HG03521 (cell line): Measurements from ENCODE around the gene CIDEB.
"Not testable (repeated sequence)": the region's sequence is repeated elsewhere in the genome, so short reads cannot be mapped to it uniquely, and the experiment has no call there.

ENCODE experiments used
- ATAC-seq: cut with Tn5 transposase; IDR thresholded peaks from one replicate; pipeline ENCODE4 v1.9.1; 2021; ENCODE audit warnings: mild to moderate bottlenecking, moderate library complexity; ENCODE audit not compliant: unreplicated experiment

CIDEB gene

DNA sequence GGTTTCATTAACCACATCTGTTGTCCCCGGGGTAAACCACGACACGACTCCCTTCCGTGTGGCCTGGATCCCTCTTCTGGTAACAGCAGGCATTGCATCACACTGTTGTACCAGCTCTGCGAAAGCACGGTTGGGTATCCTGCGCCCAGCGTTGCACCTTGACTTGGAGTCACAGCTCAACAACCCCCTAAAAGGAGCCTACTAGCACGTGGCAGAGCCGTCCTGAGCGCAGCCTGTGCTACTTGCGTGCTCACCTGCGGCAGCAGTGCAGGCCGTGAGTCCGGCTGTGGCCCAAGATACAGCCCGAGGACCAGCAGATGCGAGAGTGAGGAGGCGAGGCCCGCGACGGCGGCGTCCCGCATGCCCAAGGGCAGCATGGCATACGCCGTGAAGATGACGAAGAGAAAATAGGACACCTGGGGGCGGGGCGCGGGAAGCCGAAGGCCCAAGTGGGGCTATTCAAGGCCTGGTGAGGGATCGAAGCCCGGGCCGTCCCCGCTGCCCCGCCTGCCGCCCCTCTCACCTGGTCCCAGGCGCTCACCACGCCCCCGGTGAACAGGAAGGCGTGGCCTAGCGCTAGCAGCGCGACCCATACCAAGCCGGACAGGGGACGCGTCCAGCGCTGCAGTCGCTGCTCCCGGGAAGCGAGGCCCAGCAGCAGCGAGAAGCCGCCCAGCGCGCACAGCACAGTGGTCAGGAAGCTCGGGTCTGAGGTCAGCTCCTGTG lies 24.7 kb upstream of the CIDEB start:
- ATAC-seq = peak; percentile 69

GRCh38 chr14:24331731-24332267 lies 24.0 kb upstream of the CIDEB start:
- no peak for ATAC-seq

DNA sequence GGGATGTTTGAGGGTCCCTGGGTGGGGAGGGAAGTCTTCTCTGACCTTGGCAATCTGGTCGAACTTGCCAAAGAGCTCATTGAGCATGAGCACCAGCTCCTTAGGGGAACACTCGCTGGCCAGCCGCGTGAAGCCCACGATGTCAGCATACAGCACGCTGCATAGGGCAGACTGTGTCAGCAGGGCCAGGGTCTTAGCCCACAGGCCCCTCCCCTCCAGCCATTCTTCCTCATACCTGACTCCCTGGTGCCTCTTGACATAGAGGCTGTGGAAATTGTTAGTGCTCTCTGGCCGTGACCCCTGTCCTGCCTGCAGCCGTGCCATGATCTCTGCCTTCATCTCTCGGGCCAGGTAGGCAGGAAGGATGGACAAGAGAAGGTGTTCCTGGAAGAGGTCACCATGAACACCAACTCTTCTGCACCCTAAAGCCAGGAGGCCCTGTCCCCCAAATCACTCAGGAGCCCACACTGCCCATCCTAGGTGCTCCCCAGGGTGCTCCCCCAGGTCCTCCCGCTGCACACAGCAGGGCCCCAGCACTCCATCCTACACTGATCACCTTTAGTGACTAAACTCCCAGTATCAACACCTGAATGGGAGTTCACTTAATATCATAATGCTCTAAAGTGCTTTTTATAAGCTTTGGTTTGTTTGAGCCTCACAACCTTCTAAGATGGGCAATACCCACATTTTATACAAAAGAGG lies 23.3 kb upstream of the CIDEB start:
- ATAC-seq = no peak

DNA sequence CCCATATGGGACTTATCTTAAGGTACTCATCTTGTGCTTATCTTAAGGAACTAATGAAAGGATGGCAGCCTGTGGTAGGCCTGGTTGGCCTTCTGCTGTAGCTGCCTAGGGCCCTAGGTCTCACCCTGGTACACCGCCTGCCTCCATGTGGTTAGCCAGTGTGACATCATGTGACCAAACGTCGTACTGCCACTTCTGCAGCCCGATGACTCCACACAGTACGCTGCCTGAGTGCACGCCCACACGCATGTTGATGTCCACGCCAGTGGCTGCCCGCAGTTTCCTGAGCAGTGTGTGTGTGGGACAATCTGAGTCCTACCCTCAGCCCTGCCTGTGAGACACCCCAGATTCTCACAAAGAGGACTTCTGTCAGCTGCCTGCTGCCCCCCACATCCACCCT lies 22.0 kb upstream of the CIDEB start:
- no peak for ATAC-seq

DNA sequence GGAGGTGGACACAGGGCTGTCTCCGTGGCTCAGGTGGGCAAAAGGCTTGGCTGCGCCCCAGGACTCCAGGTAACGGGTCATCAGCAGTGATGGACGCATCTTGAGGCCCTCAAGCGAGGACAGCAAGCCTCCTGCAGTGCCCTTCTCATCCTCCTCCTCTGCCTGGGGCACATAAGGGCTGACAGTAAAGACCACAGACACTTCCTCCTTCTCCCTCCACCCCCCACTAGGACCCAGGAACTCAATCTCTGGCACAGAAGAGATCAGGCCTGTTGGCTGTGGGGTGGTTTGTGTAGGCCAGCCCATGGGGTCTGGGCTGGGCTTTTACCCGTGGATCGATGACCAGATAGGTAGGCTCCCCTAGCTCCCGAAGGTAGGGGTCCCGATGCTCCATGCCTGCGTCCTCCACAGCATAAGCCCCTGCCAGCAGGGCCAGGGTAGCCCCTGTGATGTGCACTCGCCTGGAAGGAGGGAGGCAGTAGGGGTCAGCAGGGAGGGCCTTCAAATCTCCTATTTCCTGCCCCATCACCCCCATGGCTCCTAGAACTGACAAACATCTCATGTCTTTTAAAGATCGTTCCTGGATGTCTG lies 21.4 kb upstream of the CIDEB start:
- no peak for ATAC-seq

DNA sequence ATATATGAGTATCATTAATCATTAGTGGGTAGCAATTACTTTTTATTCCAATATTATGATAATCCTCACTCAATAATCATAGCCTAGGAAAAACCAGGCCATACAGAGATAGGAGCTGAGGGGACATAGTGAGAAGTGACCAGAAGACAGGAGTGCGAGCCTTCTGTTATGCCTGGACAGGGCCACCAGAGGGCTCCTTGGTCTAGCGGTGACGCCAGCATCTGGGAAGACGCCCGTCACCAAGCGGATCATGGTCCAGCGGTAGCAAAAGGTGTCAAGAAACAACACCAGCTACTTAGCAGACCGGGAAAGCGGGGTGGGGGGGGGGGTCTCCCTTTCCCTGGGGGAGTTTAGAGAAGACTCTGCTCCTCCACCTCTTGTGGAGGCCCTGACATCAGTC lies 20.1 kb upstream of the CIDEB start:
- not testable (repeated sequence) for ATAC-seq

- ATAC-seq = no peak
Measured at GRCh38 chr14:24327303-24327702, 19.5 kb upstream of the CIDEB start.

- ATAC-seq = no peak
Measured at GRCh38 chr14:24325963-24326362, 18.2 kb upstream of the CIDEB start.

GRCh38 chr14:24325041-24325530 lies 17.3 kb upstream of the CIDEB start:
- no peak for ATAC-seq

DNA sequence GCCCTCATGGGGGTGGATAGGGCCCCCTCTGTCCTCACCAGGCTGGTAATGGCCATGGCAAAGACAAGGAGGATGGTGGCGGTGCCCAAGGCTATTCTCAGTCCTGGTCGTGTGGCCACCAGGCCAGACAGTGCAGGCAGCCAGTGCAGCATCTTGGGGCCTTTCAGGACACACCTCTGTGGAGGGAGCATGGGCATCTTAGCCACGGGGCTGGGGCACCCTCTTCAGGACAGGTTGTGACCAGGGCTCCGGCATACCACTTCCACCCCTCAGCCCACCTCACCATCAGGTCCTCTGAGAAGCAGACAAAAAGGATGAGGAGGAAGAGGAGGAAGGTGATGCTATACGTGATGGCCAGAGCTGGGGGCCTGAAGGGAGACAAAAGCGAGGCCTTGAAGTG lies 16.2 kb upstream of the CIDEB start:
- no peak for ATAC-seq

GRCh38 chr14:24323341-24323740 lies 15.6 kb upstream of the CIDEB start:
- ATAC-seq = no peak

DNA sequence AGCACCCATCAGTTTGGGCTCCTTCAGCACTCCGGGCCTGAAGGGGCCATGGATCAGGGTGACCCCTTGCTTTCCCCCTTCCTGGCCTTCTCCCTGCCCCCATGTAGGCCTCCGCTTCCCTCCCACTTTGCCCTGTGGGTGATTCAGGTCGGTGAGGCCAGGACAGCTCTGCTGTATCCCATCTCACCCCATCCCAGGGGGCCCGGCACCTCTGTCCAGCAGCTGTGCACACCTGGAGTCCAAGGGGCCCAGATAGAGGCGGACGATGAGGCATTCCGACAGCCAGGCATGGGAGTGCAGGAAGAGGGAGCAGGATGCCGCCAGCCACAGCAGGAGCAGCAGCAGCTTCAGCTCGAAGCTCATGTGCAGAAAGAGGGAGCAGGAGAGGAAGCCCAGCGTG lies 14.9 kb upstream of the CIDEB start:
- ATAC-seq = no peak

DNA sequence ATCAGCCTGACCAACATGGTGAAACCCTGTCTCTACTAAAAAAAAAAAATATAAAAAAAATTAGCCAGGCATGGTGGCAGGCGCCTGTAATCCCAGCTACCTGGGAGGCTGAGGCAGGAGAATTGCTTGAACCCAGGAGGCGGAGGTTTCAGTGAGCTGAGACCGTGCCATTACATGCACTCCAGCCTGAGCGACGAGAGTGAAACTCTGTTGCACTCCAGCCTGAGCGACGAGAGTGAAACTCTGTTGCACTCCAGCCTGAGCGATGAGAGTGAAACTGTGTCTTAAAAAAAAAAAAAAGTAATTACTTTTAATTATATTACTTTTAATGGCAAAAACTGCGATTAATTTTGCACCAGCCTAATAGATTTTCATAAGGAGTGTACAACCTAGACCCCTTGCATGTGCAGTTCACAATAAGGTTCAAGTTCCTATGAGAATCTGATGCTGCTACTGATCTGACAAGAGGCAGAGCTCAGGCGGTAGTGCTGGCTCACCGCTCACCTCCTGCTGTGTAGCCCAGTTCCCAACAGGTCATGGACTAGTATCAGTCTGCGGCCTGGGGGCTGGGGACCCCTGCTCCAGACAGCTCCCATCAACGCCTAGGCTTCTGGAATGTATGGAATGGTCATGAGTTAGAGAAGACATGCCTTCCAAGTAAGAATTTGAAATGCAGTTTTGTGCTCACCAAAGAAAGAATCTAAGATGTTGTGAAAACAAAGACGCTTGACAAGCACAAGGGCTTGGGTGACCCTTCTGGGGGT lies 13.6 kb upstream of the CIDEB start:
- ATAC-seq = no peak

- no peak for ATAC-seq
Measured at GRCh38 chr14:24317141-24317928, 9.6 kb upstream of the CIDEB start.

DNA sequence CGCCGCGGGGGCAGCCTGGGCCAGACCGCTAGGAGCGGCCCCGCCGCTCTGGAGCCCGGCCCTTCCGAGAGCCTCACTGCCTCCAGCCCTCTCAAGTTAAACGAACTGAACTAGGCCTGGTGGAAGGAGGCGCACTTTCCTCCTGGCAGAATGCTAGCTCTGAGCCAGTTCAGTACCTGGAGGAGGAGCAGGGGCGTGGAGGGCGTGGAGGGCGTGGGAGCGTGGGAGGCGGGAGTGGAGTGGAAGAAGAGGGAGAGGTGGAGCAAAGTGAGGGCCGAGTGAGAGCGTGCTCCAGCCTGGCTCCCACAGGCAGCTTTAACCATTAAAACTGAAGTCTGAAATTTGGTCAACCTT lies 8.8 kb upstream of the CIDEB start:
- ATAC-seq = no peak

GRCh38 chr14:24315807-24316596 lies 8.2 kb upstream of the CIDEB start:
- no peak for ATAC-seq

DNA sequence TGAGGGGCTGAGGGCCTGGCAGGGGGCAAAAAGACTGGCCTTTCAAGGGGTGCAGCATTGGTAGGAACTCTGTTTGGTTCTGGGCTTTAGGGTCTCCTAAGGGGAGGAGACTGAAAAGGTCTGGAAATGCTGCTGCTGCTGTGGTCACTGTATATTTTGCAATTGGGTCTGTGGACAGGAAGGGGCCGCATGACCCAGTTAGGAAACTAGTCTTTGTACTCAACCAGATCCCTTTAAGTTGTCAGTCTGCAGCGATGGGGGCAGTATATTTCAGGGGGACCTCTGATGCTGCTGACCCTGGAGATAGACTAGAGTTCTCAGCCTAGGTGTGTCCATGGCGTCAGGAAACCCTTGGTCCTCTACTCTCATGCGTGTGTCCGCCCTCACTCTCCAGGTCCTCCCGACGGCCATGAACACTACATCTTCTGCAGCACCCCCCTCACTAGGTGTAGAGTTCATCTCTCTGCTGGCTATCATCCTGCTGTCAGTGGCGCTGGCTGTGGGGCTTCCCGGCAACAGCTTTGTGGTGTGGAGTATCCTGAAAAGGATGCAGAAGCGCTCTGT lies 7.5 kb upstream of the CIDEB start:
- ATAC-seq = no peak

DNA sequence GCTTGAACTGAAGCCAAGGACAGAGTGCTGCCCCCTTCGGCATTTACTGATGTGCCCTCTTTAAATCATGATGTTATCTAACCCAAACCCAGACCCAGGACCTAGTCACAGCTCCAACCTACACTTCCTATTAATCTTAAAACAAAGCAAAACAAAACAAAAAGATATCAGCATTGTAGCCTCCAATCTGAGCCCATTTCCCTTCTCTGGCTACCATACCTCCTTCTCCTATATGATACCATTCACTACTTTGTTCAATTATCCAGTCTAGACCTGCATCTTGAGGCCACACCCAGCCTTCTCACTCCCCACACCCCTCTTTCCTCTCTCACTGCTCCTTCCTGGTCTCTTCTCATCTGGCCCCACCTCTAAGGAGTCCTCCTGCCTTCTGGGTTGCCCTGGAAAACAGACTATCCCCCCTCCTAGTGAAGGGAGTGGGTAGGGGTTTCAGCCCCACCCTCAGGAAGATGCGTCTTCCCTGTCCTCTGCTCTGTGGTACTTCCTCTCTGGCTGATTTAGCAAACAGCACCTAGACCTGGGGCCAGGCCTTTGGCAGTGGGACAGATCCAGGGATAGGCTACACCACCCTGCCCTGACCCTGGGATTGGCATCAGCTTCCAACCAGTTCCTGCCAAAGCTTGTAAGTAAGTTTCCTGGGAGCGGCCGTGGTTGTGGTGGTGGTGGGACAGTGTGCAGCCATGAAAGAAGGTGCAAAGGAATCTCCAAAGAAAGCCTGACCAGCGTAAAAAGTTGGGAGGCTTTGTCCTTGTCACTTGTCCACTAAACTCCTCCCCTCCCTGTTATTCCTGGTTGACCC lies 6.8 kb upstream of the CIDEB start:
- ATAC-seq = no peak
